ENCODE measurements around the gene AOC2.

DNA sequence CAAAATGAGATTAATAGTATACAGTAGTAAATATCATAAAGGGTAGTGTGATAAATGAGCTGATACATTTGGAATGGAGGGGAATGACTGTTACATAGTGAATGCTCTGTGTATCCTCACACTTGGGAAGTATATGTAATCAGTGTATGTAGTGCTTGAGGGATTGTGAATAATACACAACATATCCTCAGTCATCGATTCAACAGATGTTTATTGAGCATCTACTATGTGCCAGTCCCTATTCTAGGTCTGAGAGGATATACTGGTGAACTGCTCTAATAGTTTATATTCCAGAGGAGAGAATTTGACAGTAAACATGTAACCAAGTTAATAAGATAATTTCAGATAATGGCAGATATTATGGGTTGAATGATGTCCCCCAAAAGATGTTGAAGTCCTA is 16.9 kb upstream of the AOC2 start:
- TF ChIP-seq, protein P1, sequence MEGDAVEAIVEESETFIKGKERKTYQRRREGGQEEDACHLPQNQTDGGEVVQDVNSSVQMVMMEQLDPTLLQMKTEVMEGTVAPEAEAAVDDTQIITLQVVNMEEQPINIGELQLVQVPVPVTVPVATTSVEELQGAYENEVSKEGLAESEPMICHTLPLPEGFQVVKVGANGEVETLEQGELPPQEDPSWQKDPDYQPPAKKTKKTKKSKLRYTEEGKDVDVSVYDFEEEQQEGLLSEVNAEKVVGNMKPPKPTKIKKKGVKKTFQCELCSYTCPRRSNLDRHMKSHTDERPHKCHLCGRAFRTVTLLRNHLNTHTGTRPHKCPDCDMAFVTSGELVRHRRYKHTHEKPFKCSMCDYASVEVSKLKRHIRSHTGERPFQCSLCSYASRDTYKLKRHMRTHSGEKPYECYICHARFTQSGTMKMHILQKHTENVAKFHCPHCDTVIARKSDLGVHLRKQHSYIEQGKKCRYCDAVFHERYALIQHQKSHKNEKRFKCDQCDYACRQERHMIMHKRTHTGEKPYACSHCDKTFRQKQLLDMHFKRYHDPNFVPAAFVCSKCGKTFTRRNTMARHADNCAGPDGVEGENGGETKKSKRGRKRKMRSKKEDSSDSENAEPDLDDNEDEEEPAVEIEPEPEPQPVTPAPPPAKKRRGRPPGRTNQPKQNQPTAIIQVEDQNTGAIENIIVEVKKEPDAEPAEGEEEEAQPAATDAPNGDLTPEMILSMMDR (conservative IDR thresholded peaks at IDR 0.05; ENCODE audit: low read depth, low read length) = no peak
- TF ChIP-seq EZH2phosphoT487 (IDR thresholded peaks at IDR 0.05; ENCODE audit: borderline replicate concordance, low read length) = no peak
